ENCODE data around the gene MAPKBP1.

DNA sequence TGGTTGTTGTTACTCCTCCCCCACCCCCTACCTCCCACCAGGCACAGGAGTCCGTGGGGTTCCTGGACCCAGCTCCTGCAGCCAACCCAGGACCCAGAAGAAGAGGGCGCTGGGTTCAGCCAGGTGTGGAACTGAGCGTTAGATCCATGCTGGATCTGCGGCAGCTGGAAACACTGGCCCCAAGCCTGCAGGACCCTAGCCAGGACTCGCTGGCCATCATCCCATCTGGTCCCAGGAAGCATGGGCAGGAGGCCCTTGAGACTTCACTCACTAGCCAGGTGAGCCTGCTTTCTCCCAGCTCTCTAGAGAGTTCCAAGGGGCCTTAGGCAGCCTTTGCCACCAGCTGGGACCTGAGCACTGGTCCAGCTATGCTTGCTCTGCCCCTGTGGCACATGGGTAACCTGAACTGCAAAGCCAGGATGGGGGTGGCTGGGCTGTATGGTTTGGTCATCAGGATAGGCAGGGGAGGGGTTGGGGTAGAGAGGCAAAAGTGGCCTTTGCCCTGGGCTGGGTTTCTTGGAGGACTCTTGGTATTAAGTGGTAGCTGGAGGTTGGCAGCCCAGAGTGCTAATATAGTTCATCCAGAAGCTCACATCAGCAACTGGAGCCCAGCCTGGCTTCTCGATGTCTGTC, 46.6 kb downstream of the MAPKBP1 start:
- TF ChIP-seq, protein P1, sequence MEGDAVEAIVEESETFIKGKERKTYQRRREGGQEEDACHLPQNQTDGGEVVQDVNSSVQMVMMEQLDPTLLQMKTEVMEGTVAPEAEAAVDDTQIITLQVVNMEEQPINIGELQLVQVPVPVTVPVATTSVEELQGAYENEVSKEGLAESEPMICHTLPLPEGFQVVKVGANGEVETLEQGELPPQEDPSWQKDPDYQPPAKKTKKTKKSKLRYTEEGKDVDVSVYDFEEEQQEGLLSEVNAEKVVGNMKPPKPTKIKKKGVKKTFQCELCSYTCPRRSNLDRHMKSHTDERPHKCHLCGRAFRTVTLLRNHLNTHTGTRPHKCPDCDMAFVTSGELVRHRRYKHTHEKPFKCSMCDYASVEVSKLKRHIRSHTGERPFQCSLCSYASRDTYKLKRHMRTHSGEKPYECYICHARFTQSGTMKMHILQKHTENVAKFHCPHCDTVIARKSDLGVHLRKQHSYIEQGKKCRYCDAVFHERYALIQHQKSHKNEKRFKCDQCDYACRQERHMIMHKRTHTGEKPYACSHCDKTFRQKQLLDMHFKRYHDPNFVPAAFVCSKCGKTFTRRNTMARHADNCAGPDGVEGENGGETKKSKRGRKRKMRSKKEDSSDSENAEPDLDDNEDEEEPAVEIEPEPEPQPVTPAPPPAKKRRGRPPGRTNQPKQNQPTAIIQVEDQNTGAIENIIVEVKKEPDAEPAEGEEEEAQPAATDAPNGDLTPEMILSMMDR (IDR thresholded peaks at IDR 0.05; ENCODE audit: poor library complexity, severe bottlenecking): no peak
- TF ChIP-seq EP300 (conservative IDR thresholded peaks at IDR 0.05; ENCODE audit: poor library complexity, severe bottlenecking) (no peak), POLR2AphosphoS5 (IDR thresholded peaks at IDR 0.05) (no peak), EZH2 (IDR thresholded peaks at IDR 0.05; ENCODE audit: borderline replicate concordance, insufficient read depth, low read length, poor library complexity, severe bottlenecking) (no peak)

Measured in neural cell (in vitro differentiated cells).